ENCODE data around the gene YY1AP1. TPM values are rescaled to one million over a fixed set of nuclear protein-coding genes. Genes with fewer than 3 reads are reported as not detected.
"Not testable (repeated sequence)": the region's sequence is repeated elsewhere in the genome, so short reads cannot be mapped to it uniquely, and the experiment has no call there.

Gene YY1AP1
- total RNA-seq, 2 experiments from 2014 or later = 75.2 to 80.2 TPM

DNA sequence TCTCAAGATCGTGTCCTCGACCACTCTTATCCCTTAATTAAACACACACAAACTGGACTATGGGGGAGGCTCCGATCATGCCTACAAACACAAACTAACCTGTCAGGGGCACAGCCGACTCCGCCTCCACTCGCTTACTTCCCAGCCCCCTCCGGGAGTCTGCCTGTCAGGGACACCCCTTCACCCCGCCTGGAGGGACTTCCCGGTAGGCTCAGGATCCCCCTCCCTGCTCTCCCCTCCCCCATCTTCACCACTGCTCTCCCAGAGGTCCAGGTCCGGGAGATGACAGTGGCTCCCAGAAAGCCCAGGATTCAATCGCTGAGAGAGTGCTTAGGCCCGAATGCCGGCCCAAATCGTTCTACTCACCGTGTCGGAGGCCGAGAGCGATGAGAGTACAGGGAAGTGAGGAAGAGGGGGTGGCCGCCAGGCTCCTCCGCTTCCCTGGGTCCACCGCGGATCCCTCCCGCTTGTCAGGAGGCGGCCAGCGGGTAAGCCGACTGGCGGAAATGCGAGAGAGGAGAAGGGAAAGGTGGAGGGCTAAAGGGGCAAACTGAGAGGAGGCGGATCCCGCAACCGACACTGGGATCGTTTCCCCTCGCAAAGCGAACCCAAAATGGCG lies 760 bp downstream of the YY1AP1 start:
- DNase-seq, H3K9me3 Mint-ChIP-seq, H3K27me3 Mint-ChIP-seq, CTCF ChIA-PET, POLR2A ChIA-PET: not testable (repeated sequence)
- Mint-ChIP-seq H3K36me3 (ENCODE audit: low read depth) (peaks cover 63% of the 10 kb centered on the region), H3K4me3 (peak overlapping the region; percentile 96), H3K4me1 (peaks cover 63% of the 10 kb centered on the region), H3K27ac (peak overlapping the region; percentile 96)

DNA sequence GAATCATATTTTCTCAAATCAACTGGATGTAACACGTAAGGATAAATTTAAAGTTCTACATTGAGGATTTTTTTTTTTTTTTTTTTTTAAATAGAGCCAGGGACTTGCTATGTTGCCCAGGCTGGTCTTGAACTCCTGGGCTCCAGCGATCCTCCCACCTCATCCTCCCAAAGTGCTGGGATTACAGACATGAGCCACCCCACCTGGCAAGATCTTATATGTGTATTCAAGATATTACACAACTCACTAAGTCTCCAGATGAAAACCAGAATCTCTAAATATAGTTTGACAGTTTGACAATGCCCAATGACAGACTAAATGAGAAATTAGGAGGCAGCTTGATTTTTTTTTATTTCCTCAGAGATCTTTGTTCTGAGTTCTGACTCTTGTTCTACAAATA lies 6.8 kb downstream of the YY1AP1 start:
- H3K4me1 Mint-ChIP-seq = peaks cover 36% of the 10 kb centered on the region
- no peaks in the 10 kb centered on the region for H3K9me3 Mint-ChIP-seq
- H3K4me3 Mint-ChIP-seq = no peak overlapping the region
- H3K36me3 Mint-ChIP-seq (ENCODE audit: low read depth) = peaks cover 62% of the 10 kb centered on the region
- H3K27me3 Mint-ChIP-seq = no peaks in the 10 kb centered on the region
- no peak overlapping the region for H3K27ac Mint-ChIP-seq
- DNase-seq = no peak
- ChIA-PET POLR2A (interaction anchor here (1.1 to 1.6 kb wide), 2 partner anchors 8 to 23 kb away, joined by 3 to 4 read pairs; no protein-coding TSS in a partner anchor), CTCF (interaction anchor here (0.6 to 1.0 kb wide), 6 partner anchors 46 to 767 kb away, joined by 3 to 4 read pairs (median 3); partner anchors contain the start of gene MSTO1)

GRCh38 chr1:155680531-155680930 lies 8.0 kb downstream of the YY1AP1 start:
- H3K36me3 Mint-ChIP-seq (ENCODE audit: low read depth) = peaks cover 65% of the 10 kb centered on the region
- ChIA-PET POLR2A (no interaction called here), CTCF (no interaction called here)

GRCh38 chr1:155678992-155679391 lies 9.6 kb downstream of the YY1AP1 start:
- H3K27me3 Mint-ChIP-seq, H3K4me3 Mint-ChIP-seq, CTCF ChIA-PET, DNase-seq, POLR2A ChIA-PET, H3K9me3 Mint-ChIP-seq, H3K27ac Mint-ChIP-seq: not testable (repeated sequence)
- peaks cover 66% of the 10 kb centered on the region for H3K36me3 Mint-ChIP-seq (ENCODE audit: low read depth)
- H3K4me1 Mint-ChIP-seq = peaks cover 13% of the 10 kb centered on the region

More at GRCh38 chr1:155680531-155680930, 8.0 kb downstream of the YY1AP1 start:
- Mint-ChIP-seq H3K27ac (no peak overlapping the region), H3K9me3 (no peaks in the 10 kb centered on the region), H3K27me3 (no peaks in the 10 kb centered on the region), H3K4me3 (no peak overlapping the region), H3K4me1 (peaks cover 27% of the 10 kb centered on the region)
- DNase-seq = no peak

DNA sequence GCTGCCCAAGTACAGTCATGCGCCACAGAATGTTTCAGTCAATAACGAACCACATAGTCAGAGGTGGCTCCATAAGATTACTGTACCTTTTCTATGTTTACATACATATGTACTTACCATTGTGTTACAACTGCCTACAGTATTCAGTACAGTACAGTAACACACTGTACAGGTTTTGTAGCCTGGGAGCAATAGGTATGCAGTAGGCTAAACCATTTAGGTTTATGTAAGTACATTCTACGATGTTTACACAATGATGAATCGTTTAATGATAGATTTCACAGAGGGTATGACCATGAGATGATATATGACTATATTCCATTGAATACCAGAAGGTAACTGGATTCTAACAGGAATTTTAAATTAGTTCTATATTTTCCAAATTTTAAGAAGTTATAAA lies 10.5 kb downstream of the YY1AP1 start:
- Mint-ChIP-seq H3K27me3 (no peaks in the 10 kb centered on the region), H3K9me3 (no peaks in the 10 kb centered on the region), H3K4me1 (peaks cover 8% of the 10 kb centered on the region), H3K36me3 (ENCODE audit: low read depth) (peaks cover 62% of the 10 kb centered on the region), H3K4me3 (no peak overlapping the region), H3K27ac (no peak overlapping the region)
- POLR2A ChIA-PET = no interaction called here
- CTCF ChIA-PET = no interaction called here
- DNase-seq = no peak

DNA sequence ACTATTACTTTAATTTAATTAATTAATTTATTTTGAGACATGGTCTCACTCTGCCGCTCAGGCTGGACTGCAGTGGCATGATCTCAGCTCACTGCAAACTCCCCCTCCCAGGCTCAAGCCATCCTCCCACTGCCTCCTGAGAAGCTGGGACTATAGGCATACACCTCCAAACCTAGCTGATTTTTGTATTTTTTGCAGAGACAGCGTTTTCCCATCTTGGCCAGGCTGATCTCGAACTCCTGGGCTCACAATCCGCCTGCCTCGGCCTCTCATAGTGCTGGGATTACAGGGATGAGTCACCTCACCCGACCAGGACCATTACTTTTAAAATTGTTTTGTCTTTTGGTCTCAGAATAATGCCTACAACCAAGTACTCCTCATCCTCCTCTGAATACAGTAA lies 15.6 kb downstream of the YY1AP1 start:
- Mint-ChIP-seq H3K9me3 (no peaks in the 10 kb centered on the region), H3K27me3 (no peaks in the 10 kb centered on the region), H3K27ac (no peak overlapping the region), H3K4me1 (no peaks in the 10 kb centered on the region), H3K36me3 (ENCODE audit: low read depth) (peaks cover 82% of the 10 kb centered on the region), H3K4me3 (no peak overlapping the region)
- no peak for DNase-seq
- ChIA-PET CTCF (interaction anchor here (0.6 to 2.0 kb wide), 2 partner anchors 12 to 607 kb away, joined by 4 to 5 read pairs; no protein-coding TSS in a partner anchor), POLR2A (no interaction called here)

GRCh38 chr1:155671750-155672149 lies 16.8 kb downstream of the YY1AP1 start:
- Mint-ChIP-seq H3K36me3 (ENCODE audit: low read depth) (peaks cover 78% of the 10 kb centered on the region), H3K4me3 (no peak overlapping the region), H3K27me3 (no peaks in the 10 kb centered on the region), H3K9me3 (no peaks in the 10 kb centered on the region), H3K27ac (no peak overlapping the region), H3K4me1 (no peaks in the 10 kb centered on the region)
- DNase-seq = no peak
- ChIA-PET CTCF (interaction anchor here (2.0 kb wide), 1 partner anchor 13 kb away, joined by 5 read pairs; no protein-coding TSS in a partner anchor), POLR2A (no interaction called here)

GRCh38 chr1:155669233-155670162 lies 19.1 kb downstream of the YY1AP1 start:
- POLR2A ChIA-PET = interaction anchor here (1.5 kb wide), 1 partner anchor 32 kb away, joined by 3 read pairs; no protein-coding TSS in a partner anchor

GRCh38 chr1:155661239-155661638 lies 27.3 kb downstream of the YY1AP1 start:
- CTCF ChIA-PET, H3K27me3 Mint-ChIP-seq, H3K4me1 Mint-ChIP-seq, H3K4me3 Mint-ChIP-seq, POLR2A ChIA-PET, H3K27ac Mint-ChIP-seq, H3K9me3 Mint-ChIP-seq, DNase-seq: not testable (repeated sequence)
- H3K36me3 Mint-ChIP-seq (ENCODE audit: low read depth) = peaks cover 71% of the 10 kb centered on the region

More at GRCh38 chr1:155669233-155670162, 19.1 kb downstream of the YY1AP1 start:
- CTCF ChIA-PET = interaction anchor here (1.4 kb wide), 1 partner anchor 11 kb away, joined by 3 read pairs; no protein-coding TSS in a partner anchor
- Mint-ChIP-seq H3K4me1 (no peaks in the 10 kb centered on the region), H3K4me3 (no peak overlapping the region), H3K27ac (no peak overlapping the region), H3K9me3 (no peaks in the 10 kb centered on the region), H3K36me3 (ENCODE audit: low read depth) (peaks cover 71% of the 10 kb centered on the region), H3K27me3 (no peaks in the 10 kb centered on the region)
- no peak for DNase-seq

- H3K4me3 Mint-ChIP-seq = no peak overlapping the region
- POLR2A ChIA-PET = no interaction called here
- H3K4me1 Mint-ChIP-seq = no peaks in the 10 kb centered on the region
- no peak for DNase-seq
- CTCF ChIA-PET = no interaction called here
- no peak overlapping the region for H3K27ac Mint-ChIP-seq
- H3K9me3 Mint-ChIP-seq = no peaks in the 10 kb centered on the region
- H3K27me3 Mint-ChIP-seq = no peaks in the 10 kb centered on the region
- peaks cover 46% of the 10 kb centered on the region for H3K36me3 Mint-ChIP-seq (ENCODE audit: low read depth)
Observed at GRCh38 chr1:155657463-155657862, 31.1 kb downstream of the YY1AP1 start.

- Mint-ChIP-seq H3K27ac (no peak overlapping the region), H3K4me1 (peaks cover 2% of the 10 kb centered on the region)
- CTCF ChIA-PET = no interaction called here
Observed at GRCh38 chr1:155652951-155653350, 35.6 kb downstream of the YY1AP1 start.

GRCh38 chr1:155651861-155652661 lies 36.5 kb downstream of the YY1AP1 start:
- no peaks in the 10 kb centered on the region for H3K9me3 Mint-ChIP-seq
- peaks cover 2% of the 10 kb centered on the region for H3K27me3 Mint-ChIP-seq
- no peak for DNase-seq
- H3K27ac Mint-ChIP-seq = no peak overlapping the region
- ChIA-PET CTCF (interaction anchor here (1.1 kb wide), 1 partner anchor 104 kb away, joined by 3 read pairs; no protein-coding TSS in a partner anchor), POLR2A (no interaction called here)
- no peak overlapping the region for H3K4me3 Mint-ChIP-seq
- peaks cover 2% of the 10 kb centered on the region for H3K4me1 Mint-ChIP-seq
- H3K36me3 Mint-ChIP-seq (ENCODE audit: low read depth) = no peaks in the 10 kb centered on the region

More at GRCh38 chr1:155652951-155653350, 35.6 kb downstream of the YY1AP1 start:
- peaks cover 3% of the 10 kb centered on the region for H3K36me3 Mint-ChIP-seq (ENCODE audit: low read depth)
- POLR2A ChIA-PET = no interaction called here
- H3K4me3 Mint-ChIP-seq = no peak overlapping the region
- no peaks in the 10 kb centered on the region for H3K9me3 Mint-ChIP-seq
- H3K27me3 Mint-ChIP-seq = peaks cover 2% of the 10 kb centered on the region
- no peak for DNase-seq
